H9 (cell line): Measurements from ENCODE around the gene NXPH4. TPM values are rescaled to one million over a fixed set of nuclear protein-coding genes. Genes with fewer than 3 reads are reported as not detected.

Experiments used
- DNase-seq: peaks from one replicate; pipeline ENCODE4 v3.0.0-alpha.2; 2017
- H2AFZ ChIP-seq: one replicate; pipeline ENCODE4 v1.6.1; 2013; ENCODE audit warnings: mild to moderate bottlenecking, low read length, control low read depth, moderate library complexity
- H2AK5ac ChIP-seq: 2 replicates; pipeline ENCODE4 v1.6.1; 2013; ENCODE audit warnings: low read length, control low read depth, mixed read lengths; ENCODE audit not compliant: insufficient read length
- H2BK120ac ChIP-seq: one replicate; pipeline ENCODE4 v1.6.1; 2013; ENCODE audit warnings: low read depth, mild to moderate bottlenecking, low read length, control low read depth, inconsistent platforms; ENCODE audit not compliant: poor library complexity, severe bottlenecking
- H2BK12ac ChIP-seq: 2 replicates; pipeline ENCODE4 v1.6.1; 2013; ENCODE audit warnings: low read length, control low read depth, mixed read lengths, low read depth; ENCODE audit not compliant: insufficient read length
- H2BK15ac ChIP-seq: 2 replicates; pipeline ENCODE4 v1.6.1; 2013; ENCODE audit warnings: low read depth, low read length, control low read depth
- H2BK20ac ChIP-seq: one replicate; pipeline ENCODE4 v1.6.1; 2013; ENCODE audit warnings: low read depth, mild to moderate bottlenecking, low read length, control low read depth, inconsistent platforms; ENCODE audit not compliant: poor library complexity, severe bottlenecking
- H2BK5ac ChIP-seq: 2 replicates; pipeline ENCODE4 v1.6.1; 2013; ENCODE audit warnings: low read length, control low read depth, mixed read lengths; ENCODE audit not compliant: insufficient read length
- H3K14ac ChIP-seq: 2 replicates; pipeline ENCODE4 v1.6.1; 2013; ENCODE audit warnings: low read length, control low read depth; ENCODE audit not compliant: insufficient read depth
- H3K18ac ChIP-seq: 2 replicates; pipeline ENCODE4 v1.6.1; 2013; ENCODE audit warnings: low read depth, mild to moderate bottlenecking, mixed read lengths, low read length, control low read depth; ENCODE audit not compliant: insufficient read length
- H3K23ac ChIP-seq: 2 replicates; pipeline ENCODE4 v1.6.1; 2013; ENCODE audit warnings: low read length, control low read depth, mixed read lengths, low read depth; ENCODE audit not compliant: insufficient read length
- H3K23me2 ChIP-seq: 2 replicates; pipeline ENCODE4 v1.6.1; 2013; ENCODE audit warnings: low read depth, mild to moderate bottlenecking, mixed read lengths, low read length, control low read depth; ENCODE audit not compliant: insufficient read length, poor library complexity, severe bottlenecking
- H3K27ac ChIP-seq: 2 replicates; pipeline ENCODE4 v1.5.1; 2013; ENCODE audit warnings: low read length, control low read depth, mixed read lengths, low read depth; ENCODE audit not compliant: insufficient read length
- H3K27me3 ChIP-seq: 2 replicates; pipeline ENCODE4 v1.6.1; 2013; ENCODE audit warnings: low read length, control low read depth, inconsistent platforms; ENCODE audit not compliant: insufficient read depth
- H3K4ac ChIP-seq: 2 replicates; pipeline ENCODE4 v1.6.1; 2013; ENCODE audit warnings: low read depth, mild to moderate bottlenecking, control low read depth, inconsistent platforms, low read length, moderate library complexity
- H3K4me1 ChIP-seq: 2 replicates; pipeline ENCODE4 v1.6.1; 2013; ENCODE audit warnings: low read length, control low read depth, inconsistent platforms; ENCODE audit not compliant: insufficient read depth
- H3K4me2 ChIP-seq: 2 replicates; pipeline ENCODE4 v1.6.1; 2013; ENCODE audit warnings: low read length, control low read depth, mixed read lengths; ENCODE audit not compliant: insufficient read length, insufficient read depth
- H3K56ac ChIP-seq: 2 replicates; pipeline ENCODE4 v1.6.1; 2013; ENCODE audit warnings: low read depth, mild to moderate bottlenecking, mixed read lengths, low read length, control low read depth; ENCODE audit not compliant: insufficient read length
- H3K79me1 ChIP-seq: 2 replicates; pipeline ENCODE4 v1.6.1; 2013; ENCODE audit warnings: low read depth, mild to moderate bottlenecking, moderate library complexity, low read length, control low read depth, inconsistent platforms; ENCODE audit not compliant: insufficient read depth, poor library complexity, severe bottlenecking
- H3K79me2 ChIP-seq: 2 replicates; pipeline ENCODE4 v1.6.1; 2013; ENCODE audit warnings: low read length, control low read depth, inconsistent platforms; ENCODE audit not compliant: insufficient read depth
- H3K9ac ChIP-seq: 2 replicates; pipeline ENCODE4 v1.6.1; 2013; ENCODE audit warnings: low read length, control low read depth, mixed read lengths; ENCODE audit not compliant: insufficient read length; ENCODE audit errors: extremely low read depth
- H3K9me3 ChIP-seq: one replicate; pipeline ENCODE4 v1.6.1; 2013; ENCODE audit warnings: low read depth, low read length, inconsistent platforms; ENCODE audit not compliant: control insufficient read depth
- H3T11ph ChIP-seq: one replicate; pipeline ENCODE4 v1.6.1; 2013; ENCODE audit warnings: mild to moderate bottlenecking, low read length, control low read depth, inconsistent platforms
- H4K20me1 ChIP-seq: one replicate; pipeline ENCODE4 v1.6.1; 2013; ENCODE audit not compliant: control insufficient read depth, insufficient read length, insufficient read depth
- H4K5ac ChIP-seq: 2 replicates; pipeline ENCODE4 v1.6.1; 2013; ENCODE audit warnings: low read depth, mild to moderate bottlenecking, mixed read lengths, low read length, control low read depth; ENCODE audit not compliant: insufficient read length
- H4K8ac ChIP-seq: replicated peaks from 2 replicates; pipeline ENCODE4 v1.6.1; 2013; ENCODE audit warnings: low read length, control low read depth, mixed read lengths, low read depth; ENCODE audit not compliant: insufficient read length
- H4K91ac ChIP-seq: 2 replicates; pipeline ENCODE4 v1.6.1; 2013; ENCODE audit warnings: low read depth, mild to moderate bottlenecking, moderate library complexity, mixed read lengths, low read length, control low read depth; ENCODE audit not compliant: insufficient read length
- H3K27ac Mint-ChIP-seq, 3 experiments: 2 replicates in 2 of 3; 3 replicates in 1 of 3; pipeline ENCODE4 v1.8.0; 2020 to 2021; ENCODE audit warnings: mixed read lengths in 3 of 3, mild to moderate bottlenecking in 1 of 3, moderate library complexity in 1 of 3
- H3K27me3 Mint-ChIP-seq: 2 replicates; pipeline ENCODE4 v1.8.0; 2021; ENCODE audit warnings: low read depth, mild to moderate bottlenecking, moderate library complexity, mixed read lengths
- H3K36me3 Mint-ChIP-seq, 3 experiments: 2 replicates in 2 of 3; 3 replicates in 1 of 3; pipeline ENCODE4 v1.8.0; 2020 to 2021; ENCODE audit warnings: low read depth in 3 of 3, mixed read lengths in 3 of 3; ENCODE audit not compliant: insufficient read depth in 1 of 3
- H3K4me1 Mint-ChIP-seq, 2 experiments: 2 replicates each; pipeline ENCODE4 v1.8.0; 2020; ENCODE audit warnings: mixed read lengths in 2 of 2
- H3K4me3 Mint-ChIP-seq, 2 experiments: 2 replicates in 1 of 2; 3 replicates in 1 of 2; pipeline ENCODE4 v1.8.0; 2020 to 2021; ENCODE audit warnings: mild to moderate bottlenecking in 2 of 2, mixed read lengths in 2 of 2, moderate library complexity in 1 of 2
- H3K9me3 Mint-ChIP-seq, 2 experiments: 2 replicates in 1 of 2; 3 replicates in 1 of 2; pipeline ENCODE4 v1.8.0; 2020; ENCODE audit warnings: mild to moderate bottlenecking in 2 of 2, mixed read lengths in 2 of 2, moderate library complexity in 1 of 2
- WGBS: extraction: QIAGEN DNeasy Blood & Tissue Kit; methylation state at CpG from one replicate; pipeline ENCODE4 v1.1.7; 2013; ENCODE audit warnings: missing lambda C conversion rate, low lambda C conversion rate, mixed read lengths; ENCODE audit not compliant: insufficient read length; ENCODE audit errors: extremely low coverage; 5-methylcytosine and 5-hydroxymethylcytosine counted together
- total RNA-seq: library from RNA; stranded (reverse); gene quantifications from 2 replicates; pipeline ENCODE4 v1.2.1, GENCODE V29; 2021
- TF ChIP-seq, protein P1 (sequence below): fragments of 200-600 bp; sonication (generic); conservative IDR thresholded peaks from 3 replicates; pipeline ENCODE4 v1.8.0; 2021; ENCODE audit warnings: antibody characterized with exemption, mild to moderate bottlenecking

The NXPH4 gene
- total RNA-seq, 1 experiment from 2014 or later, result 2.1 TPM

GRCh38 chr12:57193706-57194245 lies 22.8 kb upstream of the NXPH4 start:
- Histone ChIP-seq H4K8ac (no peak overlapping the region), H4K20me1 (no peaks in the 10 kb centered on the region), H2AK5ac (no peak overlapping the region), H3K27me3 (no peaks in the 10 kb centered on the region), H3K14ac (no peak overlapping the region), H4K91ac (no peak overlapping the region), H3K4me1 (no peaks in the 10 kb centered on the region), H3K18ac (no peak overlapping the region), H4K5ac (no peak overlapping the region), H3T11ph (no peak overlapping the region), H3K9me3 (no peaks in the 10 kb centered on the region), H3K27ac (no peak overlapping the region), H3K23ac (no peak overlapping the region), H2BK20ac (no peak overlapping the region), H3K9ac (no peak overlapping the region), H3K56ac (no peak overlapping the region), H3K79me2 (no peaks in the 10 kb centered on the region), H2AFZ (no peak overlapping the region), H3K23me2 (no peaks in the 10 kb centered on the region), H3K4ac (no peak overlapping the region), H2BK12ac (no peak overlapping the region), H3K4me2 (no peak overlapping the region), H2BK15ac (no peak overlapping the region), H2BK5ac (no peak overlapping the region), H3K79me1 (no peaks in the 10 kb centered on the region), H2BK120ac (no peak overlapping the region)
- Mint-ChIP-seq H3K27ac (no peak overlapping the region), H3K9me3 (no peaks in the 10 kb centered on the region; a peak in 1 of 5 replicates), H3K4me1 (no peaks in the 10 kb centered on the region), H3K36me3 (peaks cover 64 to 96% (median 94%) of the 10 kb centered on the region in 3 experiments), H3K4me3 (no peak overlapping the region), H3K27me3 (no peaks in the 10 kb centered on the region; the same call in 1 of the 2 replicates)
- TF ChIP-seq, protein P1, sequence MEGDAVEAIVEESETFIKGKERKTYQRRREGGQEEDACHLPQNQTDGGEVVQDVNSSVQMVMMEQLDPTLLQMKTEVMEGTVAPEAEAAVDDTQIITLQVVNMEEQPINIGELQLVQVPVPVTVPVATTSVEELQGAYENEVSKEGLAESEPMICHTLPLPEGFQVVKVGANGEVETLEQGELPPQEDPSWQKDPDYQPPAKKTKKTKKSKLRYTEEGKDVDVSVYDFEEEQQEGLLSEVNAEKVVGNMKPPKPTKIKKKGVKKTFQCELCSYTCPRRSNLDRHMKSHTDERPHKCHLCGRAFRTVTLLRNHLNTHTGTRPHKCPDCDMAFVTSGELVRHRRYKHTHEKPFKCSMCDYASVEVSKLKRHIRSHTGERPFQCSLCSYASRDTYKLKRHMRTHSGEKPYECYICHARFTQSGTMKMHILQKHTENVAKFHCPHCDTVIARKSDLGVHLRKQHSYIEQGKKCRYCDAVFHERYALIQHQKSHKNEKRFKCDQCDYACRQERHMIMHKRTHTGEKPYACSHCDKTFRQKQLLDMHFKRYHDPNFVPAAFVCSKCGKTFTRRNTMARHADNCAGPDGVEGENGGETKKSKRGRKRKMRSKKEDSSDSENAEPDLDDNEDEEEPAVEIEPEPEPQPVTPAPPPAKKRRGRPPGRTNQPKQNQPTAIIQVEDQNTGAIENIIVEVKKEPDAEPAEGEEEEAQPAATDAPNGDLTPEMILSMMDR, result no peak
- WGBS, result no CpG with 5 or more reads among the region's 19 CpGs
- no peak for DNase-seq
